Measurements from ENCODE around the gene EML6.
"Not testable (repeated sequence)": the region's sequence is repeated elsewhere in the genome, so short reads cannot be mapped to it uniquely, and the experiment has no call there.

Gene EML6

DNA sequence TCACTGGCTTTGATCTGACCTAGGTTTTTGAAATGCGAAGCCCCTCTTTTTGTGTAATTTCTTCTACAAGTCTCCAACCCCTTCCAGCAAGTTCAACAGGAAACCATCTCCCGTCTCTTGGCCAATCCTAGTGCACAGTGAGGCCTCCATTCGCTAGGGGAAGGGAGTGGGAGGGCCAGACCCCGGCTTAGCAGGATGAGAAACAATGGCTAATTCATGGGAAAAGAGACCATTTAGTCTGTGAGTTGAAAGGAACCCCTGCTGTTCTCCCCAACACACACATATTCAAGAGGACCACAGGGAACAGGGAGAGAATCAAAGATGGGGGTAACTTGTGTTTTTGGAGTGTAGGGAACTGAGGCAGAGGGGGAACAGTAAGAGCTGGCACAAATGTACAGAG lies 243.8 kb downstream of the EML6 start:
- DNase-seq (ENCODE audit: low read depth): no peak

DNA sequence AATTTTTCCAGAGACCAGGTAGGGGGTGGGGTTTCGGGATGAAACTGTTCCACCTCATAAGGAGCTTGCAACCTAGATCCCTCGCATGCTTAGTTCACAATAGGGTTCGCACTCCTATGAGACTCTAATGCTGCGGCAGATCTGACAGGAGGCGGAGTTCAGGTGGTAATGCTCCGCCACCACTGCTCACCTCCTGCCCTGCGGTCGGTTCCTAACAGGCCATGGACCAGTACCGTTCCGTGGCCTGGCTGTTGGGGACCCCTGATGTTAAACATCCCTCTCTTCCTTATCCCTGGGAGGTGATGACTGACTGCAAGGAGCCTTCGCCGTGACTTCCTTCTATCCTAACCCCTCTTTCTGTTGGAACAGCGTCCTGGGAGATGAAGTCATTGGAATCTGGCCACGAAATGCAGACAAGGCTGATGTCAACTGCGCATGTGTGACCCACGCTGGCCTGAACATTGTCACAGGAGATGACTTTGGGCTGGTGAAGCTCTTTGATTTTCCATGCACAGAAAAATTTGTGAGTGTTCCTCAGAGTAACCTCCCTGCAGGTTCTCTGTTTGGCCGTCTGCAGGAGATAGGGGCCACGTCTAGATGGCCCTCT lies 244.4 kb downstream of the EML6 start:
- no peak for DNase-seq (ENCODE audit: low read depth)

DNA sequence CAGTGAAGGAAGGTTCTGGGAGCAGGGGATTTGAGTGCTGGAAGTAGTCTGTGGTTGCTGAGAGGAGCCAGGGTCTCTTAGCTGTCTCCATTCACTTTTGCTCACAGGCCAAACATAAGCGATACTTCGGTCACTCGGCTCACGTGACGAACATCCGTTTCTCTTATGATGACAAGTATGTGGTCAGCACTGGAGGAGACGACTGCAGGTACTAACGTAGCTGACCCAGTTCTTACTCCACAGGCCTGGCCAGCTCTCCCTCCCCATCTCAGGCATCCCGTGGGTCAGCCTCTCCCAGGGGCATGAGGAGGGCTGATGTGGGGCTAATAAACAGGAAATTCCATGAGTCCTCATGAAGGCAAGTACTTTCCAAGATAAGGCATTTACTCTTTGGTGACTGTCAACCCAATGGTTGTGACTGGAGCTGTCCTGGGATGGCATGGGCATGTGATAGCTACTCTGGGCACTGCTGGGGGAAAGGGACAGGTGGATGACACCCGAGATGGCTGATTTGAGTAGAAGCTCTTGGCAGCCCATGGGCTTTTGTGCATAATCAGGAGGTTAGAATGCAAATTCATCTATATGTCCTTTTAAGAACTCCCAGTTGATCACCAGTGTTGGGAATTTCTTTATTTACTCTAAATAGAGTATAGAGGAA lies 245.2 kb downstream of the EML6 start:
- no peak for DNase-seq (ENCODE audit: low read depth)

DNA sequence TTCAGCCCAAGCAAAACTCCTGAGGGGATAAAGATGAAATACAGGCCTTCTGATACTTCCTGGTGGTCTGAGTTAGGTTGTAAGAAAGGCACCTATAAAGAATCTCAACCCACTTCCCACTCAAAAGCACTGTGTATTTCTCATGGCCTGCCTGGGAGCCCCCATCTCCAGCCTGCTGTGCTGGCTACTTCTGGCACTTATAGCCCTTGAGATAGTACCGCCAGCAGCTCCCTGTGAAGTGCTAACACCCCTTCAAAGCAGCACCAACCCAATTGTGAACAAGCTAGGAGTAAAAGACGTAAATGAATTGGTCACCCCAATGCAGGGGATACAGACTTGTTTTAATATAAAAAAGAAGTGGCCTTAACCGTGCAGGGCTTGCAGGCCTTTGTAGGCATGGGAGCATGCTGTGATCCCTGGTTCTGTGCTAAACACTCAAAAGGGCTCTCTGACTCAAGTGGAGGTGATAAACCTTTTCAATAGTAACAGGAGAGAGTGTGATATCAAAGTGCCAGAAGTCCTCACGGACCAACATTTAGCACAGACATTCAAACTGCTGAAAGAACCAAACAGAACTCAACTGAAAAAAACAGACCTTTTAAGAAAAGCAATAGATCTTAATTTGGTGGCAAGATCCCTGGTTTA lies 246.0 kb downstream of the EML6 start:
- no peak for DNase-seq (ENCODE audit: low read depth)

DNA sequence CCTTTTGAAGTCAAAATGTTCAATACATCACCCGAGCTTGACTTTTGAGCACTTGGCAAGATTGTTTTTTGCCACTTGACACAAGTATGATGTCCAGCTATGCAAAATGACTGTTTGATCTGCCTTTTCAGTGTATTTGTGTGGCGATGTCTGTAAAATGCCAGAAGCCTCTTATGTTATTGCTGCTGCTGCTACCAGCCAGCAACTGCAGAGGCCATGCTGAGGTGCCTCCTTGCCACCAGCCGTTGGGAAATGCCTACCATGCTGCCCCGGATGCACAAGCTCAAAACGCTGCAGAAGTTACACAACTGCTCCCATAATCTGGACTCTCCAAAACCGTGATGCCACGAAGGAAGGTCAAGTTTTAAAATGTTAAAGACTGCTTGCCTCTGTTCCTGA lies 246.5 kb downstream of the EML6 start:
- DNase-seq (ENCODE audit: low read depth): no peak

DNA sequence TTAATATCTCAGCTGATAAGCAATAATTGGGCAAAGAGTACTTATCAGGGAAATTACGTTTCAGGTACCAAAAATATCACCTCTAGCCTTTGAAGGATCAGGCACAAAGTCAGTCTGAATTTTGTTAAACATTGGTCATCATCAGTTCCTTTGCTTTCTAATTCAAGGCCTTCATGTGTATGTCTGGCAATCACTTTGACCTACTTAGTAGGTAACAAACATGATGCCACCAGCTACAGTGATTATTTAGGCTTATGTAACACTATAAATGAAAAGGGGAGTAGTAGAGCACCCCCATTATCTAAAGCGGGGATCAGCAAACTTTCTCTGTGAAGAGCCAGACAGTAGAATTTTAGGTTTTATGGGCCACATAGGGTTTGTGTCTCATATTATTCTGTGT lies 251.7 kb downstream of the EML6 start:
- no peak for DNase-seq (ENCODE audit: low read depth)

DNA sequence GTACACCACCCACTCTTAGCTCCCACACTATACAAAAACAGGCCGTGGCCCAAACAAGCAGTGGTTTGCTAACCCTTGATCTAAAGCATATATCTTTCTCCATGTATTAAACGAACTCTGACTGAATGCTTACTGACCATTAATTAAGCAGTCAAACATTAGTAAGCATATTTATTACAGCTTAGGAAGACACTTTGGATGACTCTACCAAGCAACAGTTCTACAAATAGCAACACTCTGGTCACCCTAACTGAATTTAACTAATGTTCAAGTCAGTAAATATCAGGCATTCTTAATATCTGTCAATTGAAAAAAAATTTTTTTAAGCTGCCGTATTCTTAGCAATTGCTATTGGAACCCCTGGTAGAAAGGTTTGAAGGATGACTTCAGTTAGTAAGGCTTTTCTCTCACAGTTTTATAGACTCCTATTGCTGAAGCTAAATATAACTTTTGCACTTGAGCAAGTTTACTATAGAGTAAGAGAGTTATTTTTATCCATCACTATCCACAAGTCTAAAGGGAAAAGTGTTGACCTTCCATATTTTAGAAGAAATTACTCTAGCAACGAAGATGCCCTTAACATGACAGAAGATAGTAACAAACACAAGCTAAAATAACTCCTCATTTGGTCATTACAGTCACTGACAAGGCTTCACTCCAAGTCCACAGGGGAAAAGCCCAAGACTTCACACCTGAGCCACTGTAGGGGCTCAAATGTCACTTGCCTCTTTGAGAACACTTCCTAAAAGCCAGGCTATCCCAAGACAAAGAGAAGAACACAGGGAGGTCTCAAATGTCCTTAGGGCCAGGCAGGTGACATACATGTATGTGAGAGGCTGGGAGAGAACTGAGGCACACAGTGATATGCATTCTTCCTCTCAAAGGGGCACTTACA lies 252.4 kb downstream of the EML6 start:
- no peak for DNase-seq (ENCODE audit: low read depth)

DNA sequence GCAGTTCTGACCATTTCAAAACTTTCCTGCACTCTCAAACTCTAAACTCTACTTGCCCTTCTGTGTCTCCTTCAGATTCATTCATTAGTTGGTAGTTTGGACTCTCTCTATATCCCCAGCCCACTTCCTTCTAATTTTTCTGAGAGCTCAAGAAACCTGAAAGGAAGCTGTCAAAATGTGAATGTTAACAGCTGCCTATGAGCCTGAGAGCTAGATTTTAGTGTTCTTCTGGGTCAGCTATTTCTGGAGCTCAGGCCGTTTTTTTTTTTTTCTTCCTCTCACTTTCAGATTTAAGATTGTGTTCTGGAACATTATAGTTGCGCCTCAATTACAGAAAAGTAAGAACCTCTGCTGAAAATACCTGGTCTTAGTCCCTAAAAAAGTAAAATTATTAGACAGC lies 253.7 kb downstream of the EML6 start:
- no peak for DNase-seq (ENCODE audit: low read depth)

DNA sequence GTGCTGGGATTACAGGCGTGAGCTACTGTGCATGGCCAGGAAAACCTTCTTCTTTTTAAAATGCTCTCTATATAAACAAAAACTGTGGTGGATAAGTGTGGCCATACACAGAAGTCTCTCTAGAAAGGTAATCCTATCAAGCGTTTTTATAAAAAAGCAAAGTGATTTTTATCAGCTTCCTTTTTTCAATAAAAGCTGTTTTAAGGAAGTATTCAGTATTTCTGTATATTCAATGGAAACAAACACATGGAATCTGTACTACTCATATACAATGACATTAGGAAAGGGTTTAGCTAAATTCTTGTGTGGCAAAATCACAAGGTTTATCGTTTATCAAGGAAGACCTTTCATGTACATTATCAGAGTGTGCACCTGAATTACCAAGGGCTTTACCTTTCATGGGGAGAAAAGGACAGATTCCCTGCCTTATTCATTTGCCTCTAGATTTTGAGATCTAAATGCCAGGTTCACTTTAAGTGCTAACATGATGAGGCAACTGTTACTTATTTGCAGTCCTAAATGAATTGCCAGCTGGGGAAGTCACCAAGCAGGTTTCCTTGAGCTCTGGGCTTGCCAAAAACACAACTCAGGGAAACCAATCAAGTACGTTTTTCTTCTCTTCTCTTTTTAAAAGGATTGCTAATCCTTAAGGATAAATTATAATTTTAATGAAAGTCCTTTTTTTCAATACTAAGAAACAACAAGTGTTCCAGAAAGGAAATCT lies 256.0 kb downstream of the EML6 start:
- no peak for DNase-seq (ENCODE audit: low read depth)

DNA sequence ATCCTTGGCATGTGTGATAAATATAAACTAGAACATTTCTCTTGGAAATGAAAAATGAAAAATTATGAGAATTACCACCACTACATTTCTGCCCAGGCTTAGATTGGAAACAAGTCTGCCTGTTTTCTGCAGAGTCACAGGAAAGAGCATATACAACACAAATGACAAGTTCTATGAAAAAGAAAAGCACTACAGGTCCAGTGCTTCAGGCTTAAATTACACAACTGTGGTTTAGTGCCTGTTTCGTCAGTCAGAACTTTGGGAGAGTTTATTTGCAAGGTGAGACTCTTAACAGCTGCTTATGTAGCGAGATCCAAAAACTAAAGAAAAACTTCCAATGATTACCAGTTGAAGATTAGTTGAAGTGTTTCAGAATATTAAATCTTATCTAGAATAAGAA lies 257.9 kb downstream of the EML6 start:
- no peak for DNase-seq (ENCODE audit: low read depth)

DNA sequence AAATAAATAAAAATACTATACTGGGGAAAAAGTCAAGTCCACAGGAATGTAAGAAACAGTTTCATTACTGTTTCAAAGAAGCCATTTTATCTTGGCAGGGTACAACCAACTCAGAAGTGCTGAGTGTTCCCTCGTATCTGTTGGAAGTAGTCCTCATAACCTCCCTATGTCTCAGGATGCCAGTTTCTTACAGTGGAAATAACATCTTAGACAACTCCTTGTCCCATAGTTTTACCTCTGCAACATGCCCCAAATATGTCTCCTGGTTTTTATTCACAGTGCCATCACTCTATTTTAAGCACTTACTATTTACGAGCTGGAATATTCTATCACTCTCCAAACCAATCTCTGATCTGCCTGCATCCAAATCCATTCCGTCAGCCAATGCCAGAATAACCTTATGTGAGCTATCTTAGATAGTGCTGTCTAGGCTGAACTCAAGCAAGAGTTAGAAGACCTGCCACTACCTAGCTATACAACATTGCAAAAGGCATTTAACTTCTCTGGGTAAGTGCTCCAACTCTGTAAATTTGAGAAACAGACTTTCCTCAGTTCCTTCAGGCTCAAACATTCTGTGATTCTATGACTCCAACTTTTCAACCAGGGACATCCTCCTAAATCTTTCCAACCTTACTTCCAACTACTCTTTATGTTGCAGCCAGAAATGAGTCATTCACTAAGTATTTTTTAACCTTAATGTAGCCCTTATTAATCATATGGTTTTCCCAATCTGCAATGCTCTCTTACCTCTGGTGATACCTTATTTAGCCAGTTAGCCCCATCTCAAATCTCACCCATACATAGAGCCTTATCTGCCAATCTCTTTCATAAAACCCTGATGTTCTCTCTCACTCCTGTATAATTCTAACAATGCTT lies 260.1 kb downstream of the EML6 start:
- no peak for DNase-seq (ENCODE audit: low read depth)

DNA sequence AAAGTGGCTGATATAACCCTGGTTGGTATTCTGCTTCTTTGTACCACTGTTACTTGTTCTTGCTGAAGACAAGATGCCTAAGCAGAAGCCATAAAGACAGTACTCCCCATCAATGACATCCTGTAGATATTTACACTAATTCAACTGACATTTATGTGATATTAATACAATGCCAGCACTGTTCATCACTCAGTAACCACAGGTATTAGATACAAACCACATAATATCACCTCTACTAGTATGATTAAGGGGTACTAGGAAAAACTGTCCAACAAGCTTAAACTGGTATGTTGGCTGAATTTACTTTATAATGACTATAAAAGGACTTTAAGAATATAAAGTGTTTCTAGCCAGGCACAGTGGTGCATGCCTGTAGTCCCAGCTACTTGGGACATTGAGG lies 261.0 kb downstream of the EML6 start:
- DNase-seq (ENCODE audit: low read depth): no peak

DNA sequence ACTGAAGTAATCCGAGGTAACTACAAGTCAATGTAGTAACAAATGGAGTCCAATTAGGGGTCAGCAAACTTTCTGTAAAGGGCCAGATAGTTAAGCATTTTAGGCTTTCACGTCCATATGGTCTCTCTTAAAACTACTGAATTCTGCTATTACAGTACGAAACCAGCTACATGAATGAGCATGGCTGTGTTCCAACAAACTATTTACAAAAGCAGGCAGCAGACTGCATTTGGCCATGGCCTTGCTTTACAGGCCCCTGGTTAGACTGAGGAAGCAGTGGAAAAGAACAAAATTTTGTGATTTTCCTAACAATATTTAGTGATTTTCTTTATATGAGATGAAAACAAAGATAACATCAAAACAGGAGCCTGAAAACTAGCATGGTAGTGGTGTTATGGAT lies 262.8 kb downstream of the EML6 start:
- DNase-seq (ENCODE audit: low read depth): no peak

DNA sequence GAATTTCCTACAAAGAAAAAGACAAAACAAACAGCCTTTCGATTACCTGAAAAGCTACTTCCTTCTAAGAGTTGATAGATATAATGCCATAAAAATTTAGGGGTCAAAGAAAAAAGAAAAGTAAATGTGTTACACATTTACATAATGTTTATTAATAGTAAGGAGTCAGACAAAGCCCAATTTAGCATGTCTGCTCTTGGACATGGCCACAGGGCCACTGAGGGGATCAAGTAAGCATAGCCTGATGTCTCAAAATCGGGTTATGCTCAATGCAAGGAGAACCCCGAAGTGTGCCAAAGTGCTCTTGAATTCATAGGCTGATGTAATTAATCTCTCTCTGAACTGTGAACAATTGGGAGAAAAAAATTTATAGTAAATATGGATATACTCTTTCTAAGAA lies 265.1 kb downstream of the EML6 start:
- no peak for DNase-seq (ENCODE audit: low read depth)

DNA sequence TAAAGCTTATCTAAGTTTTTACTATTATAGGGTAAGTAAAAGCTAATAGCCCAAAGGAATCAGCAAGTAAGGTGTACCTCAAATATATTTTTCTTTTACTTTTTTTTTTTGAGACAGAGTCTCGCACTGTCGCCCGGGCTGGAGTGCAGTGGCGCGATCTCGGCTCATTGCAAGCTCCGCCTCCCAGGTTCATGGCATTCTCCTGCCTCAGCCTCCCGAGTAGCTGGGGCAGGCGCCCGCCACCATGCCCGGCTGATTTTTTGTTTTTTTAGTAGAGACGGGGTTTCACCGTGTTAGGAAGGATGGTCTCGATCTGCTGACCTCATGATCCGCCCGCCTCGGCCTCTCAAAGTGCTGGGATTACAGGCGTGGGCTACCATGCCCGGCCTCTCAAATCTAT lies 267.2 kb downstream of the EML6 start:
- not testable (repeated sequence) for DNase-seq (ENCODE audit: low read depth)

DNA sequence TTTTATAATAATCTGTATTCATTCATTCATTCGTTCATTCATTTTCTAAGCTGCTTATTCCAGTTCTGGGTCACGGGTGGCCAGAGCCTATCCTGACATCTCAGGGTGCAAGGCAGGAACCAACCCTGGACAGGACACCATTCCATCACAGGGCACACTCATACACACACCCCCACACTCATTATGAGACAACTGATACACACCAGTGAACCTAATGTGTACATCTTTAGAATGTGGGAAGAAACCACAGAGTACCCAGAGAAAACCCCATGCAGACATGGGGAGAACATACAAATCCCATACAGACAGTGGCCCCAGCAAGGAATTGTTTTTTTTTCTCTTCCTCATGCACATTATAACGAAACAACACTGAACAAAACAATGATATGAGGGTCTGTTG lies 272.1 kb downstream of the EML6 start:
- no peak for DNase-seq (ENCODE audit: low read depth)

DNA sequence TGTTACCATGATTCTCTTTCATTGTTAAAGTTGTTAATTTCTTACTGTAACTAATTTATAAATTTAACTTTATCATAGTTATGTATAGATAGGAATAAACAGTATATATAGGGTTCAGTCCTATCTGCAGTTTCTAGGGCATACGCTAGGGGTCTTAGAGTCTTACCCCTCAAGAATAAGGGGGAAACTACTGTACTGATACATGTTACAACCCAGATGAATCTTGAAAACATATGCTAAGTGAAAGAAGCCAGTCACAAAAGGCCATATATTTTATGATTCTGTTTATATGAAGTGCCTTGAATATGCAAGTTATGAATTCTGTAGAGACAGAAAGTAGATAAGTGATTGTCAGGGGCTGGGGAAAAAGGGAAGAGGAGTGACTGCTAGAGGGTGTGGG lies 274.4 kb downstream of the EML6 start:
- DNase-seq (ENCODE audit: low read depth): no peak

DNA sequence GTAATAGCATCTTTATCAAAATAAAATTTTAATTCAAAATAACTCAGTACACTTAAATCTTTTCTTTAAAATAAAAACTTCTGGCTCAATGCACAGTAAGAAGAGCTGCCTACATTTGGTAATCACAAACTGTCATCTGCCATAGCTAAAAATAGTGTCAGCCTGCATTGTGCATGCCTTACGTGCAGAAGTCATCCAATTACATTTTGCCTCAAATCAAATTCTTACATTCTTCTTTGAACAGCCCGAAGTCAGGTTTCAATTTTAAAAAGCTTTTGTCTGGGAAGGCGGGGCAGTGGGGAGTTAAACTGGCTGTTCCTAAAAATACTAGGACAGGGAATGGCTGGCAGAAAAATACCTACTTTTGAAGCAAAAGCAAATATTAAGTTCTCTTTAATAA lies 275.7 kb downstream of the EML6 start:
- no peak for DNase-seq (ENCODE audit: low read depth)

DNA sequence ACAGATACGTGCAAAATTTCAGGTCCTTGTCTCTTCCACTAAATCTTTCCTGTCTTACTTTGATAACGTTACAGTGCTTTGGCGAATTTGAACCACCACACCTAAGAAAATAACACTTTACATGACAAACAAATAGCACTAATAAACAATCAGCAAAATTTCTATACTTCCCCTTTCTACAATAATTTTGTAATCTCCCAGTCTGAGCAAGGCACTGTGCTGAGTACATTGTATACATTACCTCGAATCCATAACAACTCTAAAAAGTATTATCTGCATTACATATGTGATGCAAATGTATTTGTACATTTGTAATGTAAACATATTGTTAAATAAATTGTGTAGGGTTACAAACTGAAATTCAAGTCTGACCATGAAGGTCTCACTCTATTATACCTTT lies 276.9 kb downstream of the EML6 start:
- no peak for DNase-seq (ENCODE audit: low read depth)

DNA sequence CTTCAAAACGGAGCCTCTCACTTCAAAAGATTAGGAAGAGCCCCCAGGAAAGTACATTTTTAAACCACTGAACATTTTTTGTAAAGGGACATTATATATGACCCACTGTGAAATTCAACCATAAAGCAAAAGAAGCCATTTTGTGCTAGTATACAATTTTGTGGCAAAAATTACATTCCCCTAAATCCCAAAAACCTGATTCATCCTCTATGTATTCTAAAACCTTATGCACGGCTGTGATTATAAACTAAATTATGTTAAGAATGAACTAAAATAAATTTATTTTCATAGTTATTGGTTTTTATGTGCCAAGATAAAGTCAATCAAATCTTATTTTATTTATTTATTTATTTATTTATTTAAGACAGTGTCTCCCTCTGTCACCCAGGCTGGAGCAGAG lies 278.3 kb downstream of the EML6 start:
- no peak for DNase-seq (ENCODE audit: low read depth)
